GM21447 (cell line): Measurements from ENCODE around the gene TMEM115.

Experiments used
- ATAC-seq: cut with Tn5 transposase; IDR thresholded peaks from one replicate; pipeline ENCODE4 v1.9.1; 2021; ENCODE audit not compliant: unreplicated experiment

TMEM115 gene

DNA sequence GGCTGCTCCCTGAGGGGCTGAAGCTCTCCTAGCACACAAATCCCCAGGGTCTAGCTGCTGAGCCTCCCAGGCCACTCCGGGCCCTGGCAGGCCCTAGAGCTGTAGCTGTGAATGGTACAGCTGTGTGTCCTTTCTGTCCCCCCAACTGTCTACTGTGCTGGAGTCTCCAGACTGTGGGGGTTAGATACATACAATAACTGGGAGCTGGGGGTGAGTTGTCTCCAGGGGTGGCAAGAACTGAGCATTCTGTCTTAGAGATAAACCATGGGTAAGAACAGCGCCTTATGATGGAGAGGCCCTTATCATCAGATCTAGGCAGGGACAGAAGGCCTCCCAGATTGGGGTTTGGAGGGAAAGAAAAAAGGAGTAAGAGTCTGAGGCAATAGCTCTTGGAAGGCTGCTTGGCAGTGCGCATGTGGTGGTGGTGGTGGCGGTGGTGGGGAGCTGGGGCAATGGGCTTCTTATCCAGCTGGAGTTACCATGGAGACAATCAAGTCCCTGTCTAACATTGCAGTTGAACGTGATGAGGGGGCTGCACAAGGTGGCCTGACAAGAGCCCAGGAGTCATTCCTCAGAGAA, 5.0 kb downstream of the TMEM115 start:
- ATAC-seq: no peak

- no peak for ATAC-seq
Measured at GRCh38 chr3:50353245-50354004, 5.9 kb downstream of the TMEM115 start.

- ATAC-seq: no peak
Measured at GRCh38 chr3:50352781-50353180, 6.5 kb downstream of the TMEM115 start.

DNA sequence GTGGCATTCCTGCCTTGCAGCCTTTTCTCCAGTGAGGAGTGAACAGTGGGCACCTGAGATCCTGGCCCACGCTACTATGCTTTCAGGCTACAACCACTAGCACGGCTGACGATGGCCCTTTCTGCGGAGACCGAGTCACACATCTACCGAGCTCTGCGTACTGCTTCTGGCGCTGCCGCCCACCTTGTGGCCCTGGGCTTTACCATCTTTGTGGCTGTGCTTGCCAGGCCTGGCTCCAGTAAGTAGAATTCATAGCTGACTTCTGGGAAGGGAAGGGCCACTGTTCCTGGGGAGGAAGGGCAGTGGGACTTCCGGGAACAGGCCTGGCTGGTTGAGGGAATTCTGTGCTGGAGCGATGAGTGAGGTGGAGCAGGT, 8.0 kb downstream of the TMEM115 start:
- ATAC-seq: no peak

GRCh38 chr3:50350527-50351322, 8.6 kb downstream of the TMEM115 start, which contains the start of the genes CYB561D2 and NPRL2:
CYB561D2 (plus strand) TSS chr3:50350862; CDS start chr3:50351434, 572 bp downstream.
NPRL2 (minus strand) TSS chr3:50350775; CDS start chr3:50350652, 123 bp downstream.
- peak; percentile 80 for ATAC-seq

DNA sequence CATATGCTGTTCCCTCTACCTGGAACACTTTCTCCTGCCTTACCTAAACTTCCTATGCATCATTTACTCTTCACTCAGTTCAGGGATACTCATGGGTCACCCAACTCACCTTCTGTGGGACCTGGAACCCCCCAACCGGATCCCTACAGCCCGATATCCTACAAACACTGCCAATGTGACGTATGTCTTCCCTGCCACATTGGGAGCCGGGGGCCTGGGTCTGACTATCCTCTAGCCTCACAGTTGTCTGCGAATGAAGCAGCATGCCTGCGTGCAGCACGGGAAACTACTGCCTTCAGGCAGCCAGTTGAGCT, 9.2 kb downstream of the TMEM115 start:
- no peak for ATAC-seq

GRCh38 chr3:50347187-50347813, 12.0 kb downstream of the TMEM115 start:
- ATAC-seq: no peak

GRCh38 chr3:50345586-50346234, 13.6 kb downstream of the TMEM115 start, which contains the start of gene ZMYND10:
ZMYND10 (minus strand) TSS chr3:50345732; CDS start chr3:50345579, 153 bp downstream.
- ATAC-seq: no peak

DNA sequence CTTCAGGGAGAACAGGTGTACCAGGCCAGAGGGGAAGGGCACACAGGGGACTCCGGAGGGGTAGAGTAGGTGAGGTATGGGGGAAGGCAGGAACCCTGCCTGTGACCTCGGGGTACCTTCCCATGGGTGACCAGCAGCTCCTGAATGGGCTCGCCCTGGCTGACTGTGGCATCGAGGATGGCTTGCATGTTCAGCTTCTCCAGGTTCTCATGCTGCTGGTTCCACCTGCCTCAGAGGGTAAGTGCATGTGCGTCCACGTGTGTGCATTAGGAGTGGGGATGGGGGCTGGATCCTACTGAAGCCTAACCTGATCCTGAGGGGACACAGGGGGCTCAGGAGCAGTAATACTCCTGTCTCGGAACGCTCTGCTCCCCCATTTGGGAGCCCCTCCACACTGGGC, 14.3 kb downstream of the TMEM115 start:
- ATAC-seq: no peak

GRCh38 chr3:50342813-50343633, 16.3 kb downstream of the TMEM115 start:
- no peak for ATAC-seq

DNA sequence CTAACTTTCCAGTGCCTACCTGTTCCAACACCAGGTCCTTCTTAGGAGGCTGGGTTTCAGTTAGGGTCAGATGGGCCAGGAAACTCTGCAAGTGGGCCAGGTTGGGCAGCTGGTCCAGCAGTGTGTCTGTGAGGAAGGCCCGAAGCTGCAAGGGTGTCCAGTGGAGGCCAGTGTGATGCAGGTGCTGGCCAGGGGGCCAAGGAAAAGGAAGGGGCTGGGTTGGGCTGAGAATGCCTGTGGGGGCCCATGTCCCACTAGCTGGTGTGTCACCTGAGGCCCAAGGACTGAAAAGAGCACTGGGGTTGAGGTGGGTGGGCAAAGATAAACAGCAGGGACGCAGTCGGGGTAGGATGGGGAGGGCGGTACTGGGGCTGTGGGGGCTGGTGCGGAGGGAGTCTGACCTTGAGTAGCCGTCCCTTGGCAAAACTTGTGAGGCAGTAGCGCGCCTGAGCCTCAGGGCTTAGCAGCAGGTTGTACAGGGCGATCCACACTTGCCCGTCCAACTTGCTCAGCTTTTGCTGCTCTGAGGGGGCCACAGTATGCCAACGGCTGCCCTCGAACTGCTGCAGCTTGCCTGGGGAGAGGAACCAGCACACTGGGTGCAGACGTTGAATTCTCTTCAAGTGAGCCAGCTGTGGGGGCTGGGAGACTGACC, 17.2 kb downstream of the TMEM115 start:
- ATAC-seq: no peak

- ATAC-seq: no peak
Measured at GRCh38 chr3:50341537-50341936, 17.8 kb downstream of the TMEM115 start.

- ATAC-seq: no peak
Measured at GRCh38 chr3:50340448-50341329, 18.6 kb downstream of the TMEM115 start, which contains the start of gene RASSF1. RASSF1 (minus strand) TSS chr3:50340836; CDS start chr3:50340805, 31 bp downstream.

DNA sequence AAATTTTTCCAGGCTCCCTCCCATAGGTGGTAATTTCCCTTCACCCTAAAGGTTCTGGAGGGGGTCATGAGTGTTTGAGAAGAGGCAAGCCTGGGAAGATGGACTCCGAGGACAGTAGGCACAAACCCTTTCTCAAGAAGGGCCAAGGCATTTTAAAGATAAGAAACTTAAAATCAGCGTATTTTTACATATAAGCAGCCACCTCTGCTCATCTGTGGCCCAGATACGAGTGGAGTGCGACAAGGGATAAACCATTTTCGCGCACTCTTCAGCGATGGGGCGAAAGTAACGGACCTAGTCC, 19.2 kb downstream of the TMEM115 start:
- ATAC-seq: no peak

GRCh38 chr3:50339485-50340146, 19.7 kb downstream of the TMEM115 start:
- ATAC-seq: no peak

DNA sequence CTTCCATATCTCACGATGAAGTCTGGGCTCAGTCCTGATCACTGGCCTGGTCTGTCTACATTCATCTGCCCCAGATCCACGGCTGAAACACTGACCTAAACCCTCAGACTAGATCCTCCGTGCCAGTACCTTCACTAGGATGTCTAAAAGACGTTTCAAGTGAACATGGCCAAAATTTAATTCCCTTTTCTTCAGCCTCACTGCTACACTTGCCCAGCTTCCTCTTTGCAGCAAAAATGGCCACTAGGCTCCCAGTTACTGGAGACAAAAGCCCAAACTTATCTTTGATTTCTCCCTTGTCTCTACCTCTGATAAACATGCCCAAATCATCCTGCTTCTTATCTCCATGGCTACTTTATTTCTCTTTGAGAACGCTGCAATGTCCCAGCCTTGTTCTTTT, 20.4 kb downstream of the TMEM115 start:
- no peak for ATAC-seq

DNA sequence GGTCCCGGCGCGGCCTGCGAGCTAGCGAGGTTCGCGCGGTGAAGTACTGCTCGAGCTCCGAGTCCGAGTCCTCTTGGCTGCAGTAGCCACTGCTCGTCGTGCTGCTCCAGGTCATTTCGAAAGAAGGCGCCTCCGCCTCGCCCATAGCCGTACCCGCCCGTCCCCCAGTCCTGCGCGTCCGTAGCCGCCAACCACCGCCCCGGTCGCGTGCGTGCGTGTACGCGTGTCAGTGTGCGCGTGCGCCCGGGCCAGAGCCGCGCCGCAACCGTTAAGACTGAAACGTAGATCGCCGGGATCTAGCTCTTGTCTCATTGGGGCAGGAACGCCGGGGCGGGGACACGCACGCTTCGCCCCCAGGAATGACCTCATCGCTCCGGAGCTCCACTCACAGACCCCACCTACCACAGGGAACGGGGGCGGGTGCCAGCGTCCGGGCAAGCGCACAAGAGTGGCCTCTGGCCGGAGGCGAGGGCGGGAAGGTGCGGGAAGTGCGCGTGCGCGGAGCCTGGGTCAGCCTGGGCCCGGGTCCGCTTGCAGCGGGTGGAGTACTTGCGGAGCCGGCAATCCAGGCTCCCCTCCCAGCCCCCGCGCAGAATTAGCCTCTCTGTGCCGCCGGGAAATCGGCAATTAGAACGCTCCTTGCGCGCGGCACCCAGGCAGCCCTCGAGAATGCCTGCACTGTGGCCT, 22.0 kb downstream of the TMEM115 start:
- peak; percentile 70 for ATAC-seq
